Right atrium auricular region (tissue), 2 donors: ENCODE results near the gene MYCBP. TPM values are rescaled to one million over a fixed set of nuclear protein-coding genes. Genes with fewer than 3 reads are reported as not detected.

Source experiments
- DNase-seq: peaks from one replicate; pipeline ENCODE4 v3.0.0-alpha.2; 2019; ENCODE audit warnings: low spot score
- H3K27ac ChIP-seq, 2 donors: fragments of 200-600 bp; sonication (generic); 1 replicate in 1 of 2; 2 replicates in 1 of 2; pipeline ENCODE4 v1.5.1; 2016 to 2019
- H3K27me3 ChIP-seq, 2 donors: fragments of 200-600 bp; sonication (generic); one replicate each; pipeline versions ENCODE4 v1.5.1 to v1.6.0; 2017 to 2019
- H3K36me3 ChIP-seq: fragments of 200-600 bp; sonication (generic); one replicate; pipeline ENCODE4 v1.5.1; 2016
- H3K4me1 ChIP-seq, 2 donors: fragments of 200-600 bp; sonication (generic); one replicate each; pipeline versions ENCODE4 v1.5.1 to v1.6.0; 2017 to 2019
- H3K4me3 ChIP-seq, 2 donors: fragments of 200-600 bp; sonication (generic); 1 replicate in 1 of 2; 2 replicates in 1 of 2; pipeline ENCODE4 v1.5.1; 2017 to 2019; ENCODE audit warnings: mild to moderate bottlenecking in 1 of 2, moderate library complexity in 1 of 2
- H3K9me3 ChIP-seq, 2 donors: fragments of 200-600 bp; sonication (generic); one replicate each; pipeline ENCODE4 v1.5.1; 2019
- total RNA-seq, 2 donors: library from RNA; depleted of rRNA; stranded (reverse); fragments of >200 nt; gene quantifications; one replicate each; pipeline ENCODE4 v1.1.0, GENCODE V29; 2016
- TF ChIP-seq, protein P1 (sequence below), 2 donors: fragments of 200-600 bp; sonication (generic); IDR thresholded peaks; one replicate each; pipeline ENCODE4 v1.5.1; 2019; ENCODE audit warnings: antibody characterized with exemption in 2 of 2

The MYCBP gene
- total RNA-seq, 2 donors from 2014 or later = 5.6 to 9.4 TPM

GRCh38 chr1:38814444-38814983 is 58.6 kb downstream of the MYCBP start:
- Histone ChIP-seq H3K9me3 (peaks cover 0 to 13% of the 10 kb centered on the region in 2 donors), H3K4me1 (peaks cover 0 to 12% of the 10 kb centered on the region in 2 donors), H3K4me3 (no peak overlapping the region), H3K27ac (no peak overlapping the region), H3K27me3 (peaks cover 12 to 20% of the 10 kb centered on the region in 2 donors), H3K36me3 (no peaks in the 10 kb centered on the region)
- TF ChIP-seq, protein P1, sequence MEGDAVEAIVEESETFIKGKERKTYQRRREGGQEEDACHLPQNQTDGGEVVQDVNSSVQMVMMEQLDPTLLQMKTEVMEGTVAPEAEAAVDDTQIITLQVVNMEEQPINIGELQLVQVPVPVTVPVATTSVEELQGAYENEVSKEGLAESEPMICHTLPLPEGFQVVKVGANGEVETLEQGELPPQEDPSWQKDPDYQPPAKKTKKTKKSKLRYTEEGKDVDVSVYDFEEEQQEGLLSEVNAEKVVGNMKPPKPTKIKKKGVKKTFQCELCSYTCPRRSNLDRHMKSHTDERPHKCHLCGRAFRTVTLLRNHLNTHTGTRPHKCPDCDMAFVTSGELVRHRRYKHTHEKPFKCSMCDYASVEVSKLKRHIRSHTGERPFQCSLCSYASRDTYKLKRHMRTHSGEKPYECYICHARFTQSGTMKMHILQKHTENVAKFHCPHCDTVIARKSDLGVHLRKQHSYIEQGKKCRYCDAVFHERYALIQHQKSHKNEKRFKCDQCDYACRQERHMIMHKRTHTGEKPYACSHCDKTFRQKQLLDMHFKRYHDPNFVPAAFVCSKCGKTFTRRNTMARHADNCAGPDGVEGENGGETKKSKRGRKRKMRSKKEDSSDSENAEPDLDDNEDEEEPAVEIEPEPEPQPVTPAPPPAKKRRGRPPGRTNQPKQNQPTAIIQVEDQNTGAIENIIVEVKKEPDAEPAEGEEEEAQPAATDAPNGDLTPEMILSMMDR (IDR thresholded peaks at IDR 0.05) = no peak
- no peak for DNase-seq

DNA sequence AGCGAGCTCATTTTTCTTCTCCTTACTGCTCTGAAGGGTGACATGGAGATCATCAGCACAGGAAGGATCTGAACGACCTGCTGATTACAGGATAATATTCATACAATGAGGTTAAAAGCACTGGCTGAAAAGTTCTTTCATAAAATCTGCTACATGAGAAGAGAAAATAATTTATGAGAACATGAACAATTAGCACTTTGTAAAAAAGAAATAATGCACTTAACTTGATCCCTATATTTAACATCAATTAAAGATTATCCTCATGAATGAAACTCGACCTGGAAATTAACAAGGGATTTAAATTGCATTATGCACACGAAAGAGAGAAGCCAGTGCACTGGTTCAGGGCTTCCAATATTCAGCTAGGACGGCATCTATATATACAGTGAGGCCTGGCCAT is 60.2 kb downstream of the MYCBP start:
- Histone ChIP-seq H3K9me3 (peaks cover 0 to 13% of the 10 kb centered on the region in 2 donors), H3K4me1 (peaks cover 0 to 4% of the 10 kb centered on the region in 2 donors), H3K27me3 (peaks cover 7 to 10% of the 10 kb centered on the region in 2 donors), H3K27ac (no peak overlapping the region), H3K4me3 (no peak overlapping the region), H3K36me3 (no peaks in the 10 kb centered on the region)
- no peak for DNase-seq
- TF ChIP-seq, protein P1 (IDR thresholded peaks at IDR 0.05) = no peak

Other genes with a start within 250 kb of the MYCBP start
- 10 to 100 TPM in 1 of 2 donors, 1 to 10 TPM in 1; 9.2 to 10.7 TPM for gene RRAGC, start 13.6 kb downstream of the MYCBP start, total RNA-seq
- gene GJA9, start 8.2 kb upstream of the MYCBP start, total RNA-seq = not detected
- gene RHBDL2, start 68.5 kb upstream of the MYCBP start, total RNA-seq = under 1 TPM in 1 of 2 donors, not detected in 1; 0.31 TPM
- 10 to 100 TPM; 44.8 to 46.4 TPM for gene AKIRIN1, start 117.9 kb upstream of the MYCBP start, total RNA-seq
- 1,000 to 10,000 TPM; 1,281 to 1,828 TPM for gene NDUFS5, start 153.0 kb upstream of the MYCBP start, total RNA-seq